T1000 (cell line): ENCODE measurements around the gene SYNGAP1.
"Not testable (repeated sequence)": the region's sequence is repeated elsewhere in the genome, so short reads cannot be mapped to it uniquely, and the experiment has no call there.

ENCODE experiments used
- DNase-seq: peaks from one replicate; lab custom pipeline; 2025; ENCODE audit warnings: mixed read lengths; lab: John Stamatoyannopoulos, UW

The SYNGAP1 gene

DNA sequence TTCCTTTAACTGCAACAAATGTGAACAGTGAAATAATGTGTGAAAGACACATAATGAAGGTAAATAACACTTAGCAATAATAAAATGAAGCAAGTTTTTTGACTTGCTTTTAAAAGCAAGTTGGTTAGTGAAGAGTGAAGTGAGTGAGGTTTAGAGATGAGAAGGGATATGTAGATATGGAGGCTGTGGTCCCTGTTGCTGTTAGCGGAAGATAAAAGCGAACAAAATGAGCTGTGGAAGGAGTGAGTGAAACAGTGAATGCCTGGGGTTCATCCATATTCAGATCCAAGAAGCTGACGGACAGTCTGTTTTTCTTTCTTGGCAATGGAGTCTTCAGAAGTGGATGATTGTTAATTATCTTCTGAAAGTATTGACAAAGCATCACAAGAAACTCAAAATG lies 58.0 kb downstream of the SYNGAP1 start:
- DNase-seq, result no peak

DNA sequence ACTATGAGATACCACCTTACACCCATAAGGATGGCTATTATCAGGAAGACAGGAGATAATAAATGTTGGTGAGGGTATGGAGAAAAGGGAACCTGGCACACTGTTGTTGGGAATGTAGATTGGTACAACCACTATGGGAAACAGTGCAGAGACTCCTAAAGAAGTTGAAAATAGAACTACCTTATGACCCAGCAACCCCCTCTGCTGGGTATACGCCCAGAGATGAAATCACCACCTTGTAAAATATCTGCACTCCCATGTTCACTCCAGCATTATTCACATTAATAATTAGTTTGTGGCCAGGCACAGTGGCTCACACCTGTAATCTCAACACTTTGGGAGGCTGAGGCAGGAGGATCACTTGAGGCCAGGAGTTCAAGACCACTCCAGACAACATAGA lies 61.3 kb downstream of the SYNGAP1 start:
- DNase-seq, result no peak

DNA sequence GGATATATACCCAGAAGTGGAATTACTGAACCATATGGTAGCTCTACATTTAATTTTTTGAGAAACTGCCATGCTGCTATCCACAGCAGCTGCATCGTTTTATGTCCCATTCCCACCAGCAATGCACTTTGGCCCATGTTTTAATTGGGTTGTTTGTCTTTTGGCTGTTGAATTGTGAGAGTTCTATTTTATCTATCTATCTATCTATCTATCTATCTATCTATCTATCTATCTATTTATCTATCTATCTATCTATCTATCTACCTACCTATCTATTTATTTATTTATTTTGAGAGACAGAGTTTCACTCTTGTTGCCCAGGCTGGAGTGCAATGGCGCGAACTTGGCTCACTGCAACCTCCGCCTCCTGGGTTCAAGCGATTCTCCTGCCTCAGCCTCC lies 62.8 kb downstream of the SYNGAP1 start:
- DNase-seq, result not testable (repeated sequence)

DNA sequence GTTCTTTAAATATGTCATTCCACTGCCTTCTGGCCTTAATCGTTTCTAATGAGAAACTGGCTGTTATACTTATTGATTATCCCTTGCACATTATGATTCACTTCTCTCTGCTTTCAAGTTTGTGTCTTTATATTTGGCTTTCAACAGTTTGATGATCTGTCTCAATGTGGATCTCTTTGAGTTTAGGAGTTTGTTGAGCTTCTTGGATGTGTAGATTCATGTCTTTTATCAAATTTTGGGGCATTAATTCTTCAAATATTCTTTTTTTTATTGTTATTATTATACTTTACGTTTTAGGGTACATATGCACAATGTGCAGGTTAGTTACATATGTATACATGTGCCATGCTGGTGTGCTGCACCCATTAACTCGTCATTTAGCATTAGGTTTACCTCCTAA lies 63.8 kb downstream of the SYNGAP1 start:
- DNase-seq, result no peak

DNA sequence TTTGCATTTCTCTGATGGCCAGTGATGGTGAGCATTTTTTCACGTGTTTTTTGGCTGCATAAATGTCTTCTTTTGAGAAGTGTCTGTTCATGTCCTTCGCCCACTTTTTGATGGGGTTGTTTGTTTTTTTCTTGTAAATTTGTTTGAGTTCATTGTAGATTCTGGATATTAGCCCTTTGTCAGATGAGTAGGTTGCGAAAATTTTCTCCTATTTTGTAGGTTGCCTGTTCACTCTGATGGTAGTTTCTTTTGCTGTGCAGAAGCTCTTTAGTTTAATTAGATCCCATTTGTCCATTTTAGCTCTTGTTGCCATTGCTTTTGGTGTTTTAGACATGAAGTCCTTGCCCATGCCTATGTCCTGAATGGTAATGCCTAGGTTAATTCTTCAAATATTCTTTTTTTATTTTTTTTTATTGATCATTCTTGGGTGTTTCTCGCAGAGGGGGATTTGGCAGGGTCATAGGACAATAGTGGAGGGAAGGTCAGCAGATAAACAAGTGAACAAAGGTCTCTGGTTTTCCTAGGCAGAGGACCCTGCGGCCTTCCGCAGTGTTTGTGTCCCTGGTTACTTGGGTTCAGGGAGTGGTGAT lies 64.9 kb downstream of the SYNGAP1 start:
- DNase-seq, result not testable (repeated sequence)

DNA sequence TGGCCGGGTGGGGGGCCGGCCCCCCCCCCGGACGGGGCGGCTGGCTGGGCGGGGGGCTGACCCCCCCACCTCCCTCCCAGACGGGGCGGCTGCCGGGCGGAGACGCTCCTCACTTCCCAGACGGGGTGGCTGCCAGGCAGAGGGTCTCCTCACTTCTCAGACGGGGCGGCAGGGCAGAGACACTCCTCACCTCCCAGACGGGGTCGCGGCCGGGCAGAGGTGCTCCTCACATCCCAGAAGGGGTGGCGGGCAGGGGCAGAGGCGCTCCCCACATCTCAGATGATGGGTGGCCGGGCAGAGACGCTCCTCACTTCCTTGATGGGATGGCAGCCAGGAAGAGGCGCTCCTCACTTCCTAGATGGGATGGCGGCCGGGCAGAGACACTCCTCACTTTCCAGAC lies 65.8 kb downstream of the SYNGAP1 start:
- DNase-seq, result not testable (repeated sequence)

DNA sequence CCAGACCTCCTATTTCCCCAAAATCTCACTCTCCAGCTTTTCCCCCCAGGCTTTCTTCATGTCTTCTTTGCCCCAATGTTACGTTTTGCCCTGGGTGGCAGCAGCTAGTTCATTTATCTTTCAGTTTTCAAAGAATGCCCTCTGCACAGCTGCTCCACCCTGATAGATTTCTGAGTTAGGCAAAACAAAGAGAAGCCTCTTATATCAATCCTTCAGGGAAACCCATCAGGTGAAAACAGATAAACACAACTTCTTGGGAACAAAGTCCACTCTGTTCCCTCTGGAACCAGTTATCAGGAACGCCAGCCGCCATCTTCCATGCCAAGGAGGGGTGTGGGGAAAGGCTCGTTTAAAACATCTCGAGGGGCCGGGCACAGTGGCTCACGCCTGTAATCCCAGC lies 68.5 kb downstream of the SYNGAP1 start:
- DNase-seq, result no peak

DNA sequence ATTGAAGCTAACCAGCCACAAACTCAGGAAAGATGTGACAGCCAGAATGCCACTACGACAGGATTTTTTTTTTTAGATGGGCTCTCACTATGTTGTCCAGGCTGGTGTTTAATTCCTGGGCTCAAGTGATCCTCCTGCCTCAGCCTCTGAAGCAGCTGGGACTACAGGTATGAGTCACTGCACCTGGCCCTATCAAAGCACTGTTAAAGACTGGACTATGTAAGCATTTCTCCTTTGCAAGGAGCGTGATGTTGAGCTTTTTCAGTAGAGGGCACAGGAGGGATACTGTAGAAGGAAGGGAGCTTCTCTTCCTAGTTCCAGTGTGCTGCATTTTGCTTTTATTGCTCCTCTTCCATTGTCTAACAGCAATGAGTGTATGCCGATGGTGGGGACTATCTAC lies 70.3 kb downstream of the SYNGAP1 start:
- DNase-seq, result no peak

DNA sequence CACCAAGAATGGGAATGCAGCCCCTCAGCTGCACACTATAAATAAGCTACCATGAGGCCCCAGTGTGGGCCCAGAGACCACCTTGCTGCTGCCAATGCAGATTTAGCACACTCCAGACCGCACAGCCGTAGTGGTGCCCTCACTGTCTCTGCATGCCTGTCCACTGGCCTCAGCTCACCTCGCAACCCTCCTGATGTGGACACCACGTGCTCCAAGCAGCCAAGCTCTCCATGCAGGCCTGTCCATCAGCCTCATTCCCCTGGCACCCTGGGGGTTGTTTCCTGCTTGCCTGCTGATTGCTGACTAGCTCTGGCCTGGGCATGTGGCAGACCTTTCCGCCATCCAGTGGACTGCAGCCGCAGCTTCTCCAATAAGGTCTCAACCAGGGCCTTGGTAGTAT lies 70.8 kb downstream of the SYNGAP1 start:
- no peak for DNase-seq

DNA sequence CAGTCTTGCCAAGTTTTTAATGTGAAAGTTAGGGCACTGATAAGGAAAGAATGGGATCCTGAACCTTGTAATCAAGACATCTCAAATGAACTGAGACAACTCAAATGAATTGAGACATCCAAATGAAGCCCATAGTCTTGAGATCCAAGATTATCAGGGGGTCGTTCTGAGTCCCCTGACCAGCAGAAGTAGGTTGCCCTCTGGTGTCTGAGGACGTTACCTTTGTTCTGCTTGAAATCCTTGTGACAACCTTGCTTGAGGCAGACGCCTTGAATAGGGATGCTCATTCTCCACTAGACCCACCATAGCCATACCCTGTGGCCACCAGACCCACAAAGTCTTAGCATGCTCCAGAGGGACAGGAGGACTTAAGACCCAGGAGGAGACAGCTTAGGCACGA lies 72.2 kb downstream of the SYNGAP1 start:
- no peak for DNase-seq

DNA sequence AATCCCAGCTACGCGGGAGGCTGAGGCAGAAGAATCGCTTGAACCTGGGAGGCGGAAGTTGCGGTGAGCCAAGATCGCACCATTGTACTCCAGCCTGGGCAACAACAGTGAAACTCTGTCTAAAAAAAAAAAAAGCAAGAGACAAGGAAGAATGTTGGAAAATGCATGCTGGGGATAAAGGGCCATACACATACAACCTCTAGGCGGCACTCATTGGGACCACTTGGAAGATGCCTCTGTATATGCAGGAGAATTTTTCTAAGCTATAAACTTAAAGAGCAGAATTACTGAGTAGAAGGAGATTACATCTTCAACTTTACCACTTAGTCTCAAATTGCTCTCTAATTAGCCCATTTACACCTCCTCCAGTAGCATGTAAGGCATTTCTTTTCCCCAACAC lies 77.3 kb downstream of the SYNGAP1 start:
- no peak for DNase-seq

DNA sequence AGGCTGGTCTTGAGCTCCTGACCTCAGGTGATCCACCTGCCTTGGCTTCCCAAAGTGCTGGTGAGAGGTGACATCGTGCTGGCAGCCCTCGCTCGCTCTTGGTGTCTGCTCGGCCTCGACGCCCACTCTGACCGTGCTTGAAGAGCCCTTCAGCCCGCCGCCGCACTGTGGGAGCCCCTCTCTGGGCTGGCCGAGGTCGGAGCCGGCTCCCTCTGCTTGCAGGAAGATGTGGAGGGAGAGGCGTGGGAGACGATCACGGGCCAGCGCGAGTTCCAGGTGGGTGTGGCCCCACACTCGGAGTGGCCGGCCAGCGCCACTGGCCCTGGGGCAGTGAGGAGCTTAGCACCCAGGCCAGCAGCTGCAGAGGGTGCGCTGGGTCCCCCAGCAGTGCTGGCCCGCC lies 82.6 kb downstream of the SYNGAP1 start:
- DNase-seq, result no peak

DNA sequence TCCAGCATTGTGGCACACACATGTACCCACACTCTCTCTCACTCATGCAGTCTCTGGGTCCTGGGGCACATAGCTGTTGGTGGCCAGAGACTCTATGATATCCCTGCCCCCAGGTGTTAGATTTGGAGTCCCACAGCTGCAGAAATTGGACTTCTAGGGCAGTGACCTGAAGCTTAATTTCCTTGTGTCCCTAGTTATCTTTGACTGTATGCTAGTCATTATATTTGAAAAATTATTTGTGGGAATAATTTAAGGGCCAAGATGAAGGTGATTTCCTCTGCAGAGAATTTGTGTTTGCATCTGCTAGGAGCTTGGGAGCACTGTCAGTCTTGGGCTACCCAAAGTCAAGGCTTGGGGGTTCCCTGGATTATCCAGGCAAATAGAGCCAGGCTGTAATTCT lies 84.6 kb downstream of the SYNGAP1 start:
- DNase-seq, result no peak
